ENCODE results near the gene SCAI. TPM values are rescaled to one million over a fixed set of nuclear protein-coding genes. Genes with fewer than 3 reads are reported as not detected.
"Not testable (repeated sequence)": the region's sequence is repeated elsewhere in the genome, so short reads cannot be mapped to it uniquely, and the experiment has no call there.

SCAI gene
- polyA plus RNA-seq, 1 donor: 10.7 TPM

GRCh38 chr9:125012013-125012412 lies 131.3 kb downstream of the SCAI start:
- DNase-seq: not testable (repeated sequence)

DNA sequence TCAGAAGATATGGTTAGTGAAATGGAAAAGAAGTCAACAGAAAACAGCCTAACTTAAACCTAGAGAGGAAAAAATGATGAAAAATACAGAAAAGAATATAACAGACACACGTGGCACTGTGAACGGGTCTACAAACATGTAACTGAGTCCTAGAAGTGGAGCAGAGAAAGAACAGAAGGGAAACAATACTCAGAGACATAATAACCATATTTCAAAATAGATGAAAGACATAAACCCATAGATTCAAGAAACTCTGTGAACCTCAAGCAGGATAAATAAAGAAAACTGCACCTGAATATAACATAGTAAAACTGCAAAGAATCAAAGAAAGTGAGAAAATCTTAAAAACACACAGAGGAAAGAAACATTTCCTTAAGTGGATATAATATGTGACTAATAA lies 134.7 kb downstream of the SCAI start:
- DNase-seq: no peak

DNA sequence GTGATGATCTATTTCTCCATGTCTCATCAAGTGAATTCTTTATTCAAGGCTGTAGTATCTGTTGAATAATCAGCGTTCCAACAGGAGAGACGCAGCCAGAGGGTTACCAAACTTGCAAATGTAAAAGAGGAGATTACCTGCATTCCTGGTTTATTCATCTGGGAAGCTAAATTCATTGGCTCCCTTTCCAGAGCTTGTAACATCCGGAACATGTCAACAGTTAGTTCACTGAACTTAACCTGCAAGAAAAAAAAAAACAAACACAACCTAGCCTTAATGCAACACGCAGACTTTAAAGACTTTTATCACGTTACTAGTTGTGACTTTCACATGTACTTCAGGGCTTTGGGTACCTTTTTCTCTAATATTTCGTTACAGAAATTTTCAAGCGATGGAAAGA lies 140.0 kb downstream of the SCAI start:
- DNase-seq: no peak

GRCh38 chr9:124983698-124984097 lies 159.6 kb downstream of the SCAI start:
- DNase-seq: no peak

DNA sequence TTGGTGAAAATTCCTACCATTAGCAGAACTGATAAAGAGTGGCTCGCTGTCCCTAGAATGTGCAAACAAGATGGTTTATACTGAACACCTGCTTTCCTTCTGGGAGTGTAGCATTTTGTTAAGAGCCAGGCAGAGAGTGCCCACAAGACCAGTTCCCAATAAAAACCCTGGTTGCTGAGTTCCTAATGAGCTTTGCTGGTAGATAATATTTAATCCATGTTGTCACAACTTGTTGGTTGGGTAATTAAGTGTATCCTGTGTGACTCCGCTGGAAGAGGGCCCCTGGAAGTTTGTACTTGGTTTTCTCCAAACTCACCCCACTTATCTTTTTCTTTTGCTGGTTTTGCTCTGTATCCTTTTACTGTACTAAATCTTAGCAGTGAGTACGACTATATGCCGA lies 162.9 kb downstream of the SCAI start:
- DNase-seq: no peak

GRCh38 chr9:124975131-124975530 lies 168.2 kb downstream of the SCAI start:
- no peak for DNase-seq

DNA sequence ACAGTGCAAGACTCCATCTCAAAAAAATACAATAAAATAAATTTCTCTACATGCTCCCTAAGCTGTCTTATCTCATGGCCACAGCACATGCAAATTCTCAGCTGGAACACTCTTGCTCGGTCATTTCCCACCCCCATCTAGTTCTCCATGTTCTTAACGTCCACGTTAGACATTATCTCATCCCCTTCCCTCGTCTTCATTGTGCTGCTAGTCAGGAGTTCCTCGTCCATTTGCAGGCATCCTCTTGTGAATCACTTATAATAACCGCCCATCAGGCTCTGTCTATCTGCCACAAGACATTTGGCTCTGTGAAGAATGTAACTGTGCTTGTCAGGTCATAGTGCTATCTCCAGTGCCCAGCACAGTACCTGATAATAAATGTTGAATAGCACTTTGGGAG lies 169.5 kb downstream of the SCAI start:
- no peak for DNase-seq

DNA sequence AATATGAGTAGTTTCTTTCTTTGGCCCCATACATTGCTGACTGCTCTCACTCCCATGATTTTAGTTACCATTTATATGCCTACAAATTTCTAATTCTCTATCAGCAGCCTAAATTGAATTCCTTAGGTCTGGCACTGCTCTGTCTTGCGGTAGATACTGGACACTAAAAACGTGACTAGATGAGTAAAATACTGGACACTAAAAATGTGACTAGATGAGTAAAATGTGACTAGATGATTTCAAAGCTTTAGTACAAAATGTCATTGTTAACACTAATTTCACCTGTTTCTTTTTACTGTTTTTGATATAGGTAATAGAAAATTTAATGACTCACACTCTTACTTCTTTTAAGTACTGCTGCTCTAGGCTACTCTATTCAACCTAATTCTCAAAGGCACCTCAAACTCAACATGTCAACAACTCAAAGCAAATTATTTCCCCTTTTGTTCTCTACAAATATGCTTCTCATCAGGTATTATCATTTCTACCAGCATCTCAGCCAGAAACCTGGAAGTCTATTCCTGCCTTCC lies 171.0 kb downstream of the SCAI start:
- DNase-seq: no peak

GRCh38 chr9:124969401-124969800 lies 173.9 kb downstream of the SCAI start:
- no peak for DNase-seq

- DNase-seq: no peak
These were observed 175.1 kb downstream of the SCAI start for GRCh38 chr9:124968238-124968637.

DNA sequence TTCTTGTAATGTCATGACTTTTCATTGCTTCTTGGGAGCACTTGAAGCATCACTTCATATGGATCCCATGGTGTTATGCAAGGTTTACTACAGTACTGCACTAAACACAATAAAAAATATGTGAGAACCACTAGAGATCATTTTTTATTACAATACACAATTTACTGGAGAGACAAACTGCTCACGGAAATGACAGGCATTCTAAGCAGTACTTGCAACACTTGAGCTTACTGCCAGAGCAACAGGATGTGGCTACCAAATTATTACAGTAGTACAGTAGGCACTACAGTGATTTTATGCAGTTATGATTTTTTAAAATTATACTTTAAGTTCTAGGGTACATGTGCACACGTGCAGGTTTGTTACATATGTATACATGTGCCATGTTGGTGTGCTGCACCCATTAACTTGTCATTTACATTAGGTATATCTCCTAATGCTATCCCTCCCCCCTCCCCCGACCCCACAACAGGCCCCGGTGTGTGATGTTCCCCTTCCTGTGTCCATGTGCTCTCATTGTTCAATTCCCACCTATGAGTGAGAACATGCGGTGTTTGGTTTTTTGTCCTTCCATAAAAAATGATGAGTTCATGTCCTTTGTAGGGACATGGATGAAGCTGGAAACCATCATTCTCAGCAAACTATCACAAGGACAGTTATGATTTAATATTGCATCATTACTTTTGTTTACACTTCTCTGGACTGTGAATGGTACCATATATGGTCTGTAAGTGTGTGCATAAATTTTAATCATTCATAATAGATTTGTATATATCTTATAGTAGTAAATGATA lies 177.4 kb downstream of the SCAI start:
- DNase-seq: not testable (repeated sequence)

GRCh38 chr9:124964604-124965003 lies 178.7 kb downstream of the SCAI start:
- DNase-seq: no peak

GRCh38 chr9:124964056-124964455 lies 179.3 kb downstream of the SCAI start:
- no peak for DNase-seq

DNA sequence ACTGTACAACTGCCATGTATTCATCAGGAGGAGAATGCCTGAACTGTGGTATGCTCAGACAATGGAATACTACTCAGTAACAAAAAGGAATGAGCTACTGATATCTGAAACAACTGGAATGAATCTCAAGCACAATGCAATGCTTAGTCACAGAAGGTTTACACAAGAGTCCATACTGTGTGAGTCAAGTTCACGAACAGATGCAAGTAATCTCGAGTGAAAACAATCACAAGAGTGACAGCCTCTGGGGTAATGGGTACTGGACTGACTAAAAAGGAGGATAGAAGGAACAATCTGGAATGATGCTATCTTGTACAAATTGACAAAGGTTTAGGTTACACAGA lies 182.9 kb downstream of the SCAI start:
- DNase-seq: no peak

GRCh38 chr9:124959671-124960408 lies 183.5 kb downstream of the SCAI start:
- DNase-seq: not testable (repeated sequence)

DNA sequence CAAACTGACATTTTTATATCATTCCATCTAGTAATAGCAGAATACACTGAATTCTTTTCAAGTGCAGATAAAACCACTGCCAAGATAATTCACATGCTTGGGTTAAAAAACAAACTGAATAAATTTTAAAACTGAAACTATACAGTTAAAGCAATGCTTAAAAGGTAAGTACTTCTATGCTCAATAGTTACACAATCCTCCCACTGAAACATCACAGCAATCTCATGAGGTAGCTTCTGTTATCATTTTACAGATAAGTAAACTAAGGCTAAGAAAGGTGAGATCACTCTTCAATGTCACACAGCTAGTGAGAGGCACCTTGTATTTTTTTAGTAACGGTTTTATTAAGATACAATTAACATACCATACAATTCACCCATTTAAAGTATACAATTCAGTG lies 189.1 kb downstream of the SCAI start:
- DNase-seq: no peak

DNA sequence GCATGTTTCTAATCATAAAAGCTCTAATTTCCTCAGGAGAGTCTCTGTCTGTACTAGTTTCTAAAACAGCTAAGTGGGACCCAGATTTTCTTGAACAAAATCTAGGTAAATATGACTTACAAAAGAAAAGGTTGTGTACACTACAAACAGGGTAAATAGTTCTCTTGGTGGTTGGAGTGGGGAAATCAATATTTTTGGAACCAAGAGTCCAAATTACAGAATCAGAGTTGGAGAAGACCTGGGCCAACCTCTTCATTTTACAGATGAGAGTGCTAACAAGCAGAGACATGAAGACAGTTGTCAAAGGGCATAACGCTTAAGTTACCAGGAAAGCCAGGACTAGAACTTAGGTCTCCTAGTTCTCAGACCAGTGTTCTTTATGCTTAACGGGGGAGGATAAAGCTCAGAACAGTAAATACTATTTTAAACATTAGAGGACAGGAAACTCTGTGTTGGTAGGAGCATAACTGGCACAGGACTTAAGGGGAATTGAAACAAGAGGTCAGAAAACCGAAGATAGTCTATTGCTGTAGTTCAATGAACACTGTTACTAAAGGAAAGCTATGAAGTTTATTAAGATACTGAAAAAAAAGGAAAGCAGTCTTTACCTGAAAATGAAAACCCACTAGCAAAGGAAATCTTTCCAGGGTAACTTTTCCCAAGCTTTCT lies 193.1 kb downstream of the SCAI start:
- DNase-seq: no peak

- no peak for DNase-seq
These were observed 193.9 kb downstream of the SCAI start for GRCh38 chr9:124949387-124949786.

- DNase-seq: no peak
These were observed 195.5 kb downstream of the SCAI start for GRCh38 chr9:124947727-124948391.

DNA sequence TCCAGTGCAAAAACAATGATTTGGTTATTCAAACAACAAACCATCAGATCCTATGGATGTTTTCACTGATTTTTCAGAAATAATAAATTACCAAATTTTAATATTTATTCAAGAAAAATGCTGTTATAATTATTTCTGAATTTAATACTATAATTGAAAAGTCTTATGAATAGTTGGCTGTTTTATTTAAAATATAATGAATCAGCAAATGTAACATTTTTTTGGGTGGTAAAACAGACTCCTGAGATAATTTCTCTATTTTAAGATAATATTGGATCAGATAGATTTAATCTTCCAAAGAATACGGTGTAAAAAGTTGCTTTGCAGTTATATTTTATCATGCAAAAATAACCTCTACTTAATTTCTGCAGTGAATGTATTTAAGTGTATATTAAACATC lies 197.2 kb downstream of the SCAI start:
- no peak for DNase-seq

GRCh38 chr9:124941679-124942561 lies 201.4 kb downstream of the SCAI start:
- peak; percentile 50 for DNase-seq
